HG03558 (cell line): Measurements from ENCODE around the gene RASGRP2.

Experiments used
- ATAC-seq: cut with Tn5 transposase; IDR thresholded peaks from one replicate; pipeline ENCODE4 v1.9.1; 2021; ENCODE audit warnings: moderate number of reproducible peaks; ENCODE audit not compliant: unreplicated experiment; ENCODE audit errors: extremely low read depth

Gene RASGRP2

DNA sequence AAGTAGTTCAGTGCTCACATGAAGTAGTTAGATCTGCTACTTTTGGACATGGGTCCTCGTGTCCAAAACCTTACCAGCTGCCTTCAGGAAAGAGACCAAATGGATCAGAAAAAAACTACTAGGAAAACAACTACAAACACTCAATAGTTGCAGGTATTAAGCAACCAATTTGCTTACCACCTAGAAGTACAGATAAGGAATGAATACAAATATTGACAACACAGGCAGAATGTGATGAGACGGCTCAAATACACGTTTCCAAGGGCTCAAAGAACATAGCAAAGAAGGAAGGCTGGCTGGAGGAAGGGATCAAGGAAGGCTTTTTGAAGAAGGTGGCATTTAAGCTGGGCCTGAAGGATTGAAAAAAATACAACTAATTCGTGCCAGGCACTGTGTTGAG lies 62.8 kb downstream of the RASGRP2 start:
- ATAC-seq: no peak

DNA sequence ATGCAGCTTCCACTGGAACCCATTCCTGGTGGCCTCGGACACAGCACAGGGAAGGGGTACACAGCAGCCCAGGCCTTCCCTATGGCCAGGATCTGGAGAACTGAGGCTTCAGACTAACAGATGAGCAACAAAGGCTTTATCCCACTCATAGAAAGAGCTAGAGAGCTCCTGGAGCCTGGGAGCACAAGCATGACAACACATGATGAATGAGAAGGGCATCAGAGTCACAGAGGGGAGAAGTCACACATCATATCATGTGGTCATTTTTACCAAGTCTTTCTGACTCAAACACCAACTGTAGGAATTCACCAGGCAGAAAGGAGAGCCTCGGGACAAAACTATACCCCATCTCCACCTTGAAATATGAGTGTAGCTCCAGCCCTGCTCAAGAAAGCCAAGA lies 64.1 kb downstream of the RASGRP2 start:
- ATAC-seq: no peak

DNA sequence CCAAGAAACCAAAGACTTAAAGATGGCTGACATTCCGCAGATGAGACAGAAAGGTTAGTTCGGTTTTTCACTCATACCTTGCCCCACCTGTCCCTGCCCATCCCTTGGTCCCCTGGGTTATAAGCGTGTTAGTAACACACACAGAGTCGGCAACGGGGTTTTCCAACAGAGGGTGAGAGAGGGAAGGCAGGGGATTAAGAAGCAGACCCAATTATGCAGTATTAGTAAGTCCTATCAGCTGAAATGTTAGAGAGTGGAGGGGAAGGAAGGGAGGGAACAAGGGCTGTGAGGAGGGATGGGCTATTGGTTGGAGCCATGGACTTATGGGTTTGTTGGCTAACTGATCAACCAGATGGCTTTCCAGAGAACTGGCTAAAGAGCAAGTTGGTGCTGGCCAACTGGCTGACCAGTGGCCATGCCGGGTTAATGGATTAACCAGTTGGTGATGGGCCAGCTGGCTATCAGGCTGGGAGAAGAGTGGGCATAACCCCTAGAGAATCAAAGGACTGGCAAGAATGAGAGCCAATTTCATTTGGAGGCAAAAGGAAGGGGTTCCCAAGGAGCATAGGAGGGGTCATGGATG lies 66.4 kb downstream of the RASGRP2 start:
- ATAC-seq: no peak
